OCI-LY7 (cell line): ENCODE results near the gene TCAIM. TPM values are rescaled to one million over a fixed set of nuclear protein-coding genes. Genes with fewer than 3 reads are reported as not detected.

Experiments
- BruUV-seq: library from RNA; stranded (reverse); fragments of 400-500 nt; replicated peaks from 2 replicates; lab custom pipeline; 2021; lab: Mats Ljungman, UMichigan
- CTCF ChIA-PET: fragments of 300-600 bp; sonication (Branson Sonifier 250); formaldehyde crosslinking; loops from one replicate; lab custom pipeline; 2022; ENCODE audit warnings: antibody characterized with exemption; ENCODE audit not compliant: unreplicated experiment; lab: Charles Lee
- POLR2A ChIA-PET: fragments of 300-600 bp; sonication (Branson Sonifier 250); formaldehyde crosslinking; loops from one replicate; lab custom pipeline; 2022; ENCODE audit warnings: antibody characterized with exemption; lab: Charles Lee
- DNase-seq: peaks from one replicate; pipeline ENCODE4 v3.0.0-alpha.2; 2015; ENCODE audit warnings: low spot score
- H2AFZ ChIP-seq: fragments of 200-600 bp; sonication (generic), shearing (Covaris generic); 2 replicates; pipeline ENCODE4 v1.6.1; 2014; ENCODE audit warnings: mild to moderate bottlenecking, antibody characterized with exemption, low read length, moderate library complexity
- H3K27ac ChIP-seq: fragments of 200-600 bp; sonication (generic); 2 replicates; pipeline ENCODE4 v1.5.1; 2014; ENCODE audit warnings: mixed run types, low read depth, mild to moderate bottlenecking, moderate library complexity, low read length, inconsistent platforms; ENCODE audit not compliant: poor library complexity, severe bottlenecking
- H3K36me3 ChIP-seq: fragments of 200-600 bp; sonication (generic); 2 replicates; pipeline ENCODE4 v1.6.1; 2014; ENCODE audit warnings: mild to moderate bottlenecking, antibody characterized with exemption, low read length, moderate library complexity, mixed read lengths; ENCODE audit not compliant: insufficient read depth
- H3K4me1 ChIP-seq: fragments of 200-600 bp; sonication (generic); 2 replicates; pipeline ENCODE4 v1.5.1; 2014; ENCODE audit warnings: mild to moderate bottlenecking, low read length; ENCODE audit not compliant: insufficient read depth, poor library complexity, severe bottlenecking
- H3K4me2 ChIP-seq: fragments of 200-600 bp; sonication (generic); 2 replicates; pipeline ENCODE4 v1.6.1; 2014; ENCODE audit warnings: mild to moderate bottlenecking, low read length
- H3K4me3 ChIP-seq: fragments of 200-600 bp; sonication (generic); 2 replicates; pipeline ENCODE4 v1.5.1; 2014; ENCODE audit warnings: mild to moderate bottlenecking, low read depth, low read length; ENCODE audit not compliant: poor library complexity, severe bottlenecking
- H3K79me2 ChIP-seq: fragments of 200-600 bp; sonication (generic); 2 replicates; pipeline ENCODE4 v1.6.1; 2016; ENCODE audit warnings: low read depth, mild to moderate bottlenecking, low read length, moderate library complexity, mixed read lengths; ENCODE audit not compliant: insufficient read depth
- H3K9me2 ChIP-seq: fragments of 200-600 bp; sonication (generic); 2 replicates; pipeline ENCODE4 v1.6.1; 2016; ENCODE audit warnings: mild to moderate bottlenecking, low read length, mixed read lengths; ENCODE audit not compliant: insufficient read depth
- H3K9me3 ChIP-seq: fragments of 200-600 bp; sonication (generic); 2 replicates; pipeline ENCODE4 v1.6.1; 2014; ENCODE audit warnings: mild to moderate bottlenecking, mixed run types, low read length, mixed read lengths
- H4K20me1 ChIP-seq: fragments of 200-600 bp; sonication (generic); 2 replicates; pipeline ENCODE4 v1.6.1; 2014; ENCODE audit warnings: mild to moderate bottlenecking, antibody characterized with exemption, low read length, moderate library complexity, mixed read lengths; ENCODE audit not compliant: insufficient read depth
- CTCF ChIP-seq: fragments of 200-600 bp; sonication (generic); conservative IDR thresholded peaks from 2 replicates; pipeline ENCODE4 v1.5.1; 2014; ENCODE audit warnings: mild to moderate bottlenecking, antibody characterized with exemption, low read length, moderate library complexity, mixed read lengths
- EZH2phosphoT487 ChIP-seq: fragments of 200-600 bp; sonication (generic); IDR thresholded peaks from 2 replicates; pipeline ENCODE4 v1.6.1; 2018; ENCODE audit warnings: low read depth, borderline replicate concordance, mild to moderate bottlenecking, mixed run types, antibody characterized with exemption, low read length, moderate library complexity, mixed read lengths
- intact Hi-C: fragments of 100-400 bp; cut with micrococcal nuclease; formaldehyde crosslinking; loops from one replicate; pipeline ENCODE4 v1.10.0; 2022; ENCODE audit not compliant: unreplicated experiment
- total RNA-seq, 2 experiments: library from RNA; depleted of rRNA in 1 of 2; stranded (reverse); fragments of >200 nt in 1 of 2; shearing (Covaris generic) in 1 of 2; gene quantifications; 2 replicates each; pipeline ENCODE4 v1.2.3, GENCODE V29; 2014 to 2022

The TCAIM gene
- total RNA-seq, 2 experiments from 2014 or later, result 15.2 to 24.0 TPM

- no TSS peak for BruUV-seq
- intact Hi-C loops, result no loop called here
- H3K4me2 ChIP-seq, result no peak overlapping the region
- no peaks in the 10 kb centered on the region for H3K4me1 ChIP-seq
- no peak for DNase-seq
- CTCF ChIA-PET, result no interaction called here
- H3K9me2 ChIP-seq, result no peaks in the 10 kb centered on the region
- H3K36me3 ChIP-seq, result peaks cover 34% of the 10 kb centered on the region
- TF ChIP-seq CTCF, result no peak
- no peak for TF ChIP-seq EZH2phosphoT487
- no peaks in the 10 kb centered on the region for H4K20me1 ChIP-seq
- H2AFZ ChIP-seq, result no peak overlapping the region
- POLR2A ChIA-PET, result interaction anchor here (0.5 kb wide), 1 partner anchor 91 kb away, joined by 3 read pairs; no protein-coding TSS in a partner anchor
- no peaks in the 10 kb centered on the region for H3K79me2 ChIP-seq
- H3K27ac ChIP-seq, result no peak overlapping the region
- no peaks in the 10 kb centered on the region; the same call in 1 of the 2 replicates for H3K9me3 ChIP-seq
- H3K4me3 ChIP-seq, result no peak overlapping the region
Measured at GRCh38 chr3:44454258-44454657, 115.7 kb downstream of the TCAIM start.

- TF ChIP-seq EZH2phosphoT487 (no peak), CTCF (no peak)
- POLR2A ChIA-PET, result interaction anchor here (0.5 to 0.9 kb wide), 3 partner anchors 17 to 1122 kb away, joined by 3 to 5 read pairs (median 4); no protein-coding TSS in a partner anchor
Measured at GRCh38 chr3:44455318-44455717, 116.8 kb downstream of the TCAIM start.

More at GRCh38 chr3:44455318-44455717, 116.8 kb downstream of the TCAIM start:
- no peaks in the 10 kb centered on the region for H3K9me2 ChIP-seq
- no peak overlapping the region for H3K4me2 ChIP-seq
- no peak overlapping the region for H3K27ac ChIP-seq
- no peak for DNase-seq
- intact Hi-C loops, result no loop called here
- H2AFZ ChIP-seq, result no peak overlapping the region
- no TSS peak for BruUV-seq
- peaks cover 33% of the 10 kb centered on the region for H3K36me3 ChIP-seq
- H3K9me3 ChIP-seq, result peaks cover 7% of the 10 kb centered on the region; the same call in 1 of the 2 replicates
- CTCF ChIA-PET, result no interaction called here
- H4K20me1 ChIP-seq, result no peaks in the 10 kb centered on the region
- no peak overlapping the region for H3K4me3 ChIP-seq
- no peaks in the 10 kb centered on the region for H3K4me1 ChIP-seq
- no peaks in the 10 kb centered on the region for H3K79me2 ChIP-seq

Other genes with a start within 250 kb of the TCAIM start
- not detected in 2 replicates for gene TOPAZ1, start 96.9 kb upstream of the TCAIM start, total RNA-seq (2014; rRNA removed; shearing (Covaris generic))
- gene TOPAZ1, start 96.9 kb upstream of the TCAIM start, total RNA-seq (2022), result not detected in 2 replicates
- gene ZNF445, start 138.9 kb downstream of the TCAIM start, total RNA-seq (2014; rRNA removed; shearing (Covaris generic)), result 3.4 TPM in 2 replicates
- gene ZNF445, start 138.9 kb downstream of the TCAIM start, total RNA-seq (2022), result 11.7 and 13.4 TPM in 2 replicates
- not detected in 2 replicates for gene ZKSCAN7, start 216.4 kb downstream of the TCAIM start, total RNA-seq (2014; rRNA removed; shearing (Covaris generic))
- gene ZKSCAN7, start 216.4 kb downstream of the TCAIM start, total RNA-seq (2022), result not detected in 2 replicates
- gene ZNF660, start 246.2 kb downstream of the TCAIM start, total RNA-seq (2014; rRNA removed; shearing (Covaris generic)), result not detected in 2 replicates
- not detected in 2 replicates for gene ZNF660, start 246.2 kb downstream of the TCAIM start, total RNA-seq (2022)